Measurements from ENCODE around the gene LPIN1.
"Not testable (repeated sequence)": the region's sequence is repeated elsewhere in the genome, so short reads cannot be mapped to it uniquely, and the experiment has no call there.

DNA sequence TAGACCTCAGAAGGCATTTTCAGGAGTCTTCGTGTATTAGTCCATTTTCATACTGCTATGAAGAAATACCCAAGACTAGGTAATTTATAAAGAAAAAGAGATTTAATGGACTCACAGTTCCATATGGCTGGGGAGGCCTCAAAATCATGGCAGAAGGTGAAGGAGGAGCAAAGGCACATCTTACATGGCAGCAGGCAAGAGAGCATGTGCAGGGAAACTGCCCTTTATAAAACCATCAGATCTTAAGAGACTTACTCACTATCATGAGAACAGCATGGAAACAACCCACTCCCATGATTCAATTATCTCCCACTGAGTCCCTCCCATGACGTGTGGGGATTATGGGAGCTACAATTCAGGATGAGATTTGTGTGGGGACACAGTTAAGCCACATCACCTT is 101.5 kb downstream of the LPIN1 start:
- not testable (repeated sequence) for TF ChIP-seq EZH2 (IDR thresholded peaks at IDR 0.05; ENCODE audit: borderline replicate concordance); EZH2phosphoT487 (IDR thresholded peaks at IDR 0.05; ENCODE audit: low read depth, severe bottlenecking, unreplicated experiment)
- TF ChIP-seq, protein P1, sequence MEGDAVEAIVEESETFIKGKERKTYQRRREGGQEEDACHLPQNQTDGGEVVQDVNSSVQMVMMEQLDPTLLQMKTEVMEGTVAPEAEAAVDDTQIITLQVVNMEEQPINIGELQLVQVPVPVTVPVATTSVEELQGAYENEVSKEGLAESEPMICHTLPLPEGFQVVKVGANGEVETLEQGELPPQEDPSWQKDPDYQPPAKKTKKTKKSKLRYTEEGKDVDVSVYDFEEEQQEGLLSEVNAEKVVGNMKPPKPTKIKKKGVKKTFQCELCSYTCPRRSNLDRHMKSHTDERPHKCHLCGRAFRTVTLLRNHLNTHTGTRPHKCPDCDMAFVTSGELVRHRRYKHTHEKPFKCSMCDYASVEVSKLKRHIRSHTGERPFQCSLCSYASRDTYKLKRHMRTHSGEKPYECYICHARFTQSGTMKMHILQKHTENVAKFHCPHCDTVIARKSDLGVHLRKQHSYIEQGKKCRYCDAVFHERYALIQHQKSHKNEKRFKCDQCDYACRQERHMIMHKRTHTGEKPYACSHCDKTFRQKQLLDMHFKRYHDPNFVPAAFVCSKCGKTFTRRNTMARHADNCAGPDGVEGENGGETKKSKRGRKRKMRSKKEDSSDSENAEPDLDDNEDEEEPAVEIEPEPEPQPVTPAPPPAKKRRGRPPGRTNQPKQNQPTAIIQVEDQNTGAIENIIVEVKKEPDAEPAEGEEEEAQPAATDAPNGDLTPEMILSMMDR (IDR thresholded peaks at IDR 0.05; ENCODE audit: poor library complexity): not testable (repeated sequence)
